HG03354 (cell line): ENCODE data around the gene NFKBIZ.
A peak's percentile ranks its signal among the peaks of the same experiment; 100 is the strongest.

ENCODE experiments used
- ATAC-seq: cut with Tn5 transposase; IDR thresholded peaks from one replicate; pipeline ENCODE4 v1.9.1; 2021; ENCODE audit warnings: mild to moderate bottlenecking; ENCODE audit not compliant: unreplicated experiment, poor library complexity, severe bottlenecking

The NFKBIZ gene

DNA sequence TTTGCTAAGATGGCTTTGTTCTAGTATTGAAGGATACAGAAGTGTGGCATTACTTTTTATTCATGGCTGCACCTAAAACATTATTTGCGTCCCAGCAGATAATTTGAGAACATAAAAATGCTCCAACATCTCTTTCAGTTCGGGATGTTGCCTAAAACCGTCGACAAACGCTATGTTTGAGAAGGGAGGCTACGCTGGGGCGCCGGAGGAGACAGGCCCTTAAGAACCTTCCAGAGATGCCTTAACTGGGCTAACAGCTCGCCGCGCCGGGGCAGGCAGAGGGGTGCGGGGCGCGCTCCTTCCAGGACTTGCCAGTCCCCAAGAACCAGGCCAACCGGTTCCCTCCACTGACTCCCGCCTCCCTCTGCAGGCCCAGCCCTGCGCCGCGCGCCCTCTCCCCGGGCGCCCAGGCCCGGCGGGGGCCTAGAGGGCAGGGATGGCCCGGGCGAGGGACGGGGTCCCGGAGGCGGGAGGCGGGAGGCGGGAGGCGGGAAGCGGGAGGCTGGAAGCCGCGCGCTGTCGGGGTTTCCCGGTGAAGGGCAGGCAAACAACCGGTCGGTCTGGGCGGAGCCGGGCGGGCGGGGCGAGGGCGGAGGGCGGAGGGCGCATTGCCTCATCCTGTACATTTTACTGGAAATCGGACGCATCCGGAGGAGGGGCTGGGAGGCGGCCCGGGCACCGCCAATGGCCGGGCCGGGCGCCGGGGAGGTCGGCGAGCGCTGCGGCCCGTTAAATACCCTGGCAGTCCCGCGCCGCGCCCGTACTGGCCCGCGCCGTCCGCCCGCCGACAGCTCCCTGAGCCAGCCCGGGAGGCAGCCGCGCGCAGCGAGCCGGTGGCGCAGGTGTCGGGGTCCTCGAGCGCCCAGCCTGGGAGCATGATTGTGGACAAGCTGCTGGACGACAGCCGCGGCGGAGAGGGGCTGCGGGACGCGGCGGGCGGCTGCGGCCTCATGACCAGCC lies at the start of gene NFKBIZ:
NFKBIZ (plus strand) TSS at position 761 of the 960 bp plus-strand sequence; CDS start at position 876, 115 bp downstream.
- peak; percentile 82 for ATAC-seq

DNA sequence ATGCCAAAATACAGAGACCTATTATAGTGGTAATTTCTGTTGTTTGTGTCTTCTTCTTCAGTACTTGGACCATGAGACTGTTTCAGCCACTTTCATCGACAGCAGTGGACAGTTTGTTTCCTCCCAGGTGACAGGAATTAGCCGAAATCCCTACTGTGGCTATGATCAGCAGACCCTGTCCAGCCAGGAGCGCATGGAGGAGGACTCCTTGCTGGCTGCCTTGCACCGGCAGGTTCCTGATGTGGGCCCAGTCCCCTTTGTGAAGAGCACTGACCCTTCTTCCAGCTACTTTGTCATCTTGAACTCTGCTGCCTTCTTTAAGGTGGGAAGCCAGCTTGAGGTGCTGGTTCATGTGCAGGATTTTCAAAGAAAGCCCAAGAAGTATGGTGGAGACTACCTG lies 48.1 kb upstream of the NFKBIZ start:
- ATAC-seq: no peak

GRCh38 chr3:101802179-101802578 lies 47.1 kb upstream of the NFKBIZ start:
- ATAC-seq: no peak

GRCh38 chr3:101803173-101803782 lies 46.0 kb upstream of the NFKBIZ start:
- peak; percentile 98 for ATAC-seq

DNA sequence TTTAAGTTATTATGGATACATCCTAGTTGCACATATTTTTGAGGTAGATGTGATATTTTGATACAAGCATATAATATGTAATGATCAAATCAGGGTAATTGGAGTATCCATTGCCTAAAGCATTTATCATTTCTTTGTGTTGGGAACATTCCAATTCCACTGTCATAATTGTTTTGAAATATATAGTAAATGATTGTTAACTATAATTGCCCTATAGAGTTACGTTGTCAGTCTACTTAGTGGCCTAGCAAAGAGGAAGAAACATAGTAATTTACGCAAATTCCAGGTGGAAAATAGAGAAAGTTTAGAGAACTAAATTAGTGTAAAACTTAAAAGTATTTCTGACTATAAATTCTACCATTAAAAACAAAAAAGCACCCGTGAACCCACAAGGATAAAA lies 45.4 kb upstream of the NFKBIZ start:
- no peak for ATAC-seq

GRCh38 chr3:101806491-101806890 lies 42.8 kb upstream of the NFKBIZ start:
- ATAC-seq: no peak

DNA sequence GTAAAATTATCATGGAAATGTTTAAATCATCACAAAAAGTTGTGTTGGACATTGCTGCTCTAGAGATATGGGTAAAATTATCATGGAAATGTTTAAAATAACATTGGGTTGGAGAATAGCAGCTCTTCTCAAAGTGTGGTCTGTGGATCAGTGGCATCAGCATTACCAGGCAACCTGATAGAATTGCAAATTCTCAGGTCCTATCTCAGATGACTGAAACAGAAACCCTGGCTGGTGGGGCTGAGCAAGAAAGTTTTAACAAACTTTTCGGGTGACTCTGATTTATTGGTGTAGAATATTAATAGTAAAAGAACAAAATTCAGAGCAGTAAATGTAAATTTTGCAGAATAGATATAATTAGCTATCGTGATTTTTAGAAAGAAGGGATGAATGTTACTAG lies 41.4 kb upstream of the NFKBIZ start:
- peak; percentile 69 for ATAC-seq

DNA sequence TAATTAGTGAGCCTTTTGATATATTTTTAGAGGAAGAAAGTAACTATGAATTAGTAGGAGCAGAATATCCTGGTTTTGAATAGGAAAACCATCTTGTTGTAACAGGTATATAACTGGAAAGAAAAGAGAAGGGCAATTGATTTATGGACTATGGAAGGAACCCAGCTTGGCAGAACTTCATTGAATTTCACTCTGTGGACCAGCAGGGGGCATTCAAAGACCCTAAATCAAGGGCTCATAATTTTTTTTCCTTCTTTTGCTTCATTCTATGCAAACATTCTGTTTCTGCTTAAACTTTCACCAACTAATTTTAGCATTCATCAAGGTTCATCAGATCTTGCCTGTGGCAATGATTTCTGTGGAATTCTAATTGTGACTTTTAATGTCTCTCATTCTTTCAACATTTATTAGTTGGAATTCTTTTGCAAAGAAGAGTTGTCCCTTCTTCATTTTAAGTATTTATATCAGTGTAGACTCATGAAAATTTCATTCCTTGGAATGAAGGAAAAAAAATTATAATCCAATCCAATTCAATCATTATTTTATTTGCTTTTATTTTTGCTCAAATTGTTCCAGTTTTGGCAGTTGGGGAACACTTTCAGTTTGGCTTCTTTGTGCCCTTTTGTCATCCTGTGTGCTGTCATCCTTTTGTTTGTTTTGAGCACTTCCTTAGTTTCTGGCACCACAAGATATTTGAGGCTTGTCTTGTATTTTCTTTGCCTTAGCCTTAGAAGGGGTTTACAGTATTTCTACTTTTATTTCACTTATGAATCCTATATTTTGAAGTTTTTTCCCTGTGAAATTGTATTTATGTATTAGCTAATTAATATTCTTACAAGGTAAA lies 39.9 kb upstream of the NFKBIZ start:
- peak; percentile 52 for ATAC-seq

GRCh38 chr3:101810022-101810418 lies 39.3 kb upstream of the NFKBIZ start:
- ATAC-seq: no peak

DNA sequence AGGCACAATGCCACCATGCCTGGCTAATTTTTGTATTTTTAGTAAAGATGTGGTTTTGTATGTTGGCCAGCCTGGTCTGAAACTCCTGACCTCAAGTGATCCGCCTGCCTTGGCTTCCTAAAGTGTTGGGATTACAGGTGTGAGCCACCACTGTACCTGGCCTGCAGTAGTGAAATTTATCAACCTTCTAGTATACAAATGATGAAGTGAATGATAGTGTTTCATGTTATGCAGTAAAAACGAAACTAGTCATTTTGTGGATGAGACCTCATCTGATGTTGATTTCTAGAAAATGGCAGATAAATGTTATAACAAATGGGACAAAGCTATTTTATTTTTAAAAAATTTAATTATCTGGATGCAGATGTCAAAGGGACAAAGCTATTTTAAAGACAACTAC lies 37.4 kb upstream of the NFKBIZ start:
- no peak for ATAC-seq

DNA sequence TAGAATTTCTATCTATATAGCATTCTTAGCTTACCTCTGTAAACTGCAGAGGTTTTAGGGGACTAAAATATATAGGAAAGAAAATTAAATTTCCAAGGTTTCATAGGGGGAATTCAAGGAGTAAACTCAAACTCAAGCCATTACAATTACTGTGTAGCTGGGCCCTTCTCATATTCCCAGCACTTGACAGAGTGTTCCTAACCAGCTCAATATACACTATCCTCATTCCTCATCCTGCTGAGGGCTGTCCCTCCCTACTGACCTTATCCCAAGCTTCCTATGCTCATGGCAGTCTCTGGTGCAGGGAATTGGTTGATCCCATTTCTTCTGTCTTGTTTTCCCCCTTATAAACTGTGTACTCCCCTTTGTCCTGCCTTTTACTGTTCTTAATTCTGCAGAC lies 36.4 kb upstream of the NFKBIZ start:
- no peak for ATAC-seq

DNA sequence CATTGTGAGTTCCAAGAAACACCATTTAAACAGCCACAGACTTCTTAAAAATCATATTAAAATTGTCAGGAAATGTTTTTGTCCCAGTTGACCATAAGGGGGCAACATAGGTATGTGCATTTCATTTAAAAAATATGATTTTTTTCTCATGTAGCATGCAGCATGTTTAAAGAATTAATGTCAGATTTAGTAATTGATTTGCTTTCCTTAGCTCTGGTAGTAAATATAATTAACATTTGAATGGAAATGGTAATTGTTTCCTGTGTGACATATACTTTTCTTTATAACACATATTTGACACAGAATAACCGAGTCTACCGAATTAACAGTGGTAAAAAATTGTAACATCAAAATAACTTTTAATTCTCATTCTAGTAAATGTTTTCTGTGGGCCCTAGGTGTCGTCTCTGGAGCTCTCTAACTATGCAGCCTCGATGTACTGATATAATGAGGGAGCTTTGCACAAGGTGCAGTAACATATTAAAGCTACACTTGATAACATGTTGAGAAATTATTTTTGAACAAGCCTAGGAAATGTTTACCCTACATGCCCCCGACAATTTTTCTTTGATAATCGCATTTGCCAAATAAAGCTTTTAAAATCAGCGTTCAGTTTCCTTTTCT lies 35.4 kb upstream of the NFKBIZ start:
- no peak for ATAC-seq

DNA sequence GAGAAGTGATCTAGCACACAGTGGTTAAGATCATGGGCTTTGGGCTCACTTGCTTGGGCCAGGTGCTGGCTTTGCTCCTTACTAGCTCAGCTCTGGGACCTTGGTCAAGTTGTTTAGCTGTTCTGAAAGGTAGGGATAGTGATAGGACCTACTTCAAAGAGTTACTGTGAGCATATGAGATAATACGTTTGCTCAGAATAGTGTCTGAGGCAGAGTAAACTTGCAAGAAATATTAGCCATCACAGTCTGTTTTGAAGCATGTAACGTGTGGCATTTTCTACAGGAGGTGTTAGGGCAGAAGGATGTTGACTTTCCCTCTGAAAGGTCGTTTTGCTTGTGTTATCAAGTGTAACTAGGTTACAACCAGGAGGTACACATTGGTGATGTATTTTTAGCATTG lies 34.5 kb upstream of the NFKBIZ start:
- peak; percentile 49 for ATAC-seq

DNA sequence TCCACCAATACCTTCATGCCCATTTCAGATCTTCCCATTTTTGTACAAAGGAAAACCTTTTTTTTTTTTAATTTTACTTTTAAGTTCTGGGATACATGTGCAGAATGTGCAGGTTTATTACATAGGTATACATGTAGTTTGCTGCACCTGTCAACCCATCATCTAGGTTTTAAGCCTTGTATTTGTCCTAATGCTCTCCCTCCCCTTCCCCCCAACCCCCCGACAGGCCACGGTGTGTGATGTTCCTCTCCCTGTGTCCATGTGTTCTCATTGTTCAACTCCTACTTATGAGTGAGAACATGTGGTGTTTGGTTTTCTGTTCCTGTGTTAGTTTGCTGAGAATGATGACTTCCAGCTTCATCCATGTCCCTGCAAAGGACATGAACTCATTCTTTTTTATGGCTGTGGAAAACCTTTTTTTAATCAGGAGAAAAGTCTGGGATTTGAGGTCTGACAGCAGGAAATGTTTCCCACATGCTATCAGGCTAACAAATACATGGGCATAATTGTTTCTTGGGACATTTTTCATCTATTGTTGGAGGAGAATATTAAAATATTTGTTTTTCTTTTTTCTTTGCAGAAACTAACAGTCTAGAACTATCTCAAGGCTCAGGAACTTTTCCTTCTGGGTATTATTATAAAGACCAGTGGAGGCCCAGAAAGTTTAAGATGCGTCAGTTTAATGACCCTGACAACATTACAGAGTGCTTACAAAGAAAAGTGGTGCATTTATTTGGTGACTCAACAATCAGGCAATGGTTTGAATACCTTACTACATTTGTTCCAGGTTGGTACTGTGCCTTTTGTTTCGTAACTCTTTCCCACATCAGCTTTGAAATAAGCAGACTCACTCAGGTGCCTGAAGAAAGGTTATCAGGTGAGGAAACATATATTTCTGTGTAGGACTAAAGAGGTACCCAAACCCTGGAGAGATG lies 32.8 kb upstream of the NFKBIZ start:
- ATAC-seq: no peak

GRCh38 chr3:101817992-101818391 lies 31.3 kb upstream of the NFKBIZ start:
- ATAC-seq: peak; percentile 39

DNA sequence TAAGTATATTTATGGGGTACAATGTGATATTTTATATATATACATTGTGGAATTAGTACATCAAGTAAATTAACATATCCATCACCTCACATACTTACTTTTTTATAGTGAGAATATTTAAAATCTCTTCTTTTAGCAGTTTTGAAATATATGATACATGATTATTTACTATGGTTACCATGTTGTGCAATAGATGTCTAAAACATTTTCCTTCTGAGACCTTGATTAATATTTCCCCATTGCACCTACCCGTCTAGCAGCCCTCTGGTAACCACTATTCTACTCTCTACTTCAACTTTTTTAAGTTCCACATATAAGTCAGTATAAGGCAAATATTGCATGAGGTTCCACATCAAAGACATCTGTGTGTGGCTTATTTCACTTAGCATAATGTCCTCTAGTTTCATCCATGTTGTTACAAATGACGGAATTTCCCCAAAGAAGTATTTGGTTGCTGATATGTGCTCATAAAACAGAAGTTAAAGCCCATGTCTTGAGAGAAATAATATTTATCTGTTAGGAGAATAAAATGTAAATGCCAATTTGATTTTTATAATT lies 29.6 kb upstream of the NFKBIZ start:
- peak; percentile 58 for ATAC-seq

GRCh38 chr3:101821503-101821902 lies 27.8 kb upstream of the NFKBIZ start:
- no peak for ATAC-seq

- ATAC-seq: no peak
Observed at GRCh38 chr3:101823525-101823924, 25.8 kb upstream of the NFKBIZ start.
